HG02759 (cell line): ENCODE results near the gene CPT1B.
"Not testable (repeated sequence)": the region's sequence is repeated elsewhere in the genome, so short reads cannot be mapped to it uniquely, and the experiment has no call there.

ENCODE experiments used
- ATAC-seq: cut with Tn5 transposase; IDR thresholded peaks from one replicate; pipeline ENCODE4 v1.9.1; 2021; ENCODE audit warnings: mild to moderate bottlenecking, moderate library complexity; ENCODE audit not compliant: unreplicated experiment

CPT1B gene

DNA sequence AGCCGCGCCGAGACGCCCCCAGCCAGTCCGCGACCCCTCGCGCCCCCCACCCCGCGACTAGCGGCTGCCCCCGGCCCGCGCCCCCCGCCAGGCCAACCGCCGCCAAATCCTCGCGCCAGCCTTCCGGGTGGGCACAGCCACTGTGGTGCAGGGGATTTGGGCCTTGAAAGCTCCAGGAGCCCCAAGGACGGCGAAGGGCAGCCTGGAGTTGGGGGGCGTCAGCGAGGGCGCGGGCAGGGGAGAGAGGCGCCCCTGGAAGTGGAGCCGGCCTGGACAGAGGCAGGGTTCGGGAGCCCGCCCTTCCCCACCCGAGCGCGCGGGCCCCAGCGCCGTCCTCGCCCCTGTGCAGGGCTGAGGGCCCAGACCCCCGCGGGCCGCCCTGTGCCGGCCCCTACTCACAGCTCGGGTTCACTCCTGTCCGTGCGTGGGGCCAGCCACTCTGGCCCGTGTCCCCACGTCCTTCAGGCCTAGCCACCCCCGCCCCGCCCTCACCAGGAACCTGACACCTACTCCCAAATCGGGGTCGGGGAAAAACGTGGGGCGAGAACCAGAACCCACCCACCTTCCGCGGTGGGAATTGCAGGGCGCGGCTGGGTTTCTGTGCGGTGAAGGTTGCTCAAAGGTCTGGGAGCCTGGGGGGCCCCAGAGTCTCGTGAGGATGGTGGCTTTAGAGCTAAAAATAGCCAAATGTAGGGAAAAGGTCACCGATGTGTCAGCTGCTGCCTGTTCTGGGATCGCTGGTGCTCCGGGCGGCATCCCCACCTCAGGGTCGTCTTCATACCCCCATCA, at the start of gene CPT1B:
CPT1B (minus strand) TSS at position 441 of the 789 bp plus-strand sequence. CDS start 512 bp downstream, outside the sequence.
- no peak for ATAC-seq

DNA sequence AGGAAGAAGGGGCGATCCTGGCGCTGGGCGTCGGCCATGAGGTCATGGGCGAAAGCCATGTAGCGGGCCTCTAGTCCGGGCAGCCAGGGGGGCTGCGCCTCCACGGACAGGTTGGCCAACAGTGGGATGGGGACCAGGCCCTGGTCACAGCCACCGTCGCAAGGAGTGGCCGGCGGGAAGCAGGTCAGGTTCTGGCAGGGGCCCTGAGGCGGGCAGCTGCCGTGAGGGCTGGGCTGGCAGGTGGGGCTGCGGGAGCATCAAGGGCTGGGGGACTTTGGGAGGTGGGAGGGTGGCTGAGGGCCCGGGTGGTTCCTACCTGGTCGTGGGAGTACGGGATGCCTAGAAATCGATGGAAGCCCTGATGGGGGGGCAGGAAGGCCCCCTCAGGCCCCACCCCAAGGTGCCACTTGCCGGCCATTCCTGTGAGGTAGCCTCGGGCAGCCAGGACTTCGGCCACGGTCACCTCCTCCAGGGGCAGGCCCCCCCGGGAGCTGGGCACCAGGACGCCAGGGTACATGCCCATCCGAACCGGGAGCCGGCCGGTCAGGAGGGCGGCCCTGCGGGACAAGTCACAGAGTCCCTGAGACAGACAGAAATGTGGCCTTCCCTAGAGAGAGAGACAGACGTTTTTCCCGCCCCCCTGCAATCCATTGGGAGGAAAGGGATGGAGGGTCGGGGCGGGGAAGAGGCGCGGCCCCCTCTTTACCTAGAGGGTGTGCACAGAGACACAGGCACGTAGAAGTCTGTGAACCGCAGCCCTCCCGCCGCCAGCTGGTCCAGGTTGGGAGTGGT, 48.8 kb upstream of the CPT1B start:
- no peak for ATAC-seq

DNA sequence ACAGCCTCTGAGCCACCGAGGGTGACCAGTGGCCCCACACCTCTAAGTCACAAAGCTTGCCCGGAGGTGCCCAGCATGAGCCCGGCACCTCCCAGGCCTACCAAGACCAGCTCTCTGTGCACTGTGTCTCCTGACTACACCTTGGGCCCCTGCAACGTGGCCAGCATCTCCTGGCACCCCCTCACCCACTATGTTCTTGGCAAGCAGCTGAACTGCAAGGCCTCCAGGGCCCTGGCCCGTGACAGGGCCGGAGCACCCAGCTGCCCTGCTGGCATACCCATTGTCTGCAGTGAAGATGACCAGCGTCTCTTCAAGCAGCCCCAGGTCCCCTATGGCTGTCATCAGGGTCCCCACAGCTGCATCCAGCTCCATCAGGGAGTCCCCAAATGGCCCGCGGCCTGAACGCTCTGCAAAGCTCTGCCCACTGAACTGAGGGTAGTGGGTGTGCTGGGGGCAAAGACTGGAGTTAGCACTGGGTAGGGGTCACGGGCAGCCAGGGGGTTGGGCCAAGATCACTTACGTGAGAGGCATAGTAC, 48.2 kb upstream of the CPT1B start:
- ATAC-seq, result no peak

DNA sequence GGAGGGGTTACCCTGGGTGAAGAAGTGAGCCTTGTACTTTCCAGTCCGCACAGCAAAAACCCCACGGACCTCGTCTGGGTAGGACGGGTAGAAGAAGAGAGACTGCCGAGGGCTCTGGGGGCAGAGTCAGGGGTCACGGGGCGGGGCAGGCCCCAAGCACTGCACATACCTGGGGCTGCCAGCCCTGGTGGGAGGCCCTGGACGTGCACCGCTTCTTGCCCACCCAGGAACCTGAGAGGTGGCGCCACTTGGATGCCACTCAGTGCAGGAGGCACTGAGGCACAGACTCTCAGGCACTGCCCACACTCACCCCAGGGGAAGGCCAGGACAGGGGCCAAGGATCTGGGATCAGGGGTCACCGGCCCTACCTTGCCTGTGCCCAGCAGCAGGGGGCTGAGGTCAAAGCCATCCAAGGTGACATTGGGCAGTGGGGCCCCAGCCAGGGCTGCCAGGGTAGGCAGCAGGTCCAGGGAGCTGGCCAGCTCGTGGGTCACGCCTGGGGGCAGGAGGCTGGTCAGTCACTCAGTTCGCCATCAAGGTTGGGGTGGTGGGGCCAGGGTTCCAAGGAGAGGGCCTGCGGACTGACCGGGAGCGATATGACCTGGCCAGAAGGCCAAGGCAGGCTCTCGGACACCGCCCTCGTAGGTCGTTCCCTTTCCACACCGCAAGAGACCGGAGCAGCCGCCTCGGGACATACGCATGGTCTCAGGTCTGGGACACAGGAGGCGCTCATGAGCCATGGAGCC, 47.5 kb upstream of the CPT1B start:
- ATAC-seq, result no peak

DNA sequence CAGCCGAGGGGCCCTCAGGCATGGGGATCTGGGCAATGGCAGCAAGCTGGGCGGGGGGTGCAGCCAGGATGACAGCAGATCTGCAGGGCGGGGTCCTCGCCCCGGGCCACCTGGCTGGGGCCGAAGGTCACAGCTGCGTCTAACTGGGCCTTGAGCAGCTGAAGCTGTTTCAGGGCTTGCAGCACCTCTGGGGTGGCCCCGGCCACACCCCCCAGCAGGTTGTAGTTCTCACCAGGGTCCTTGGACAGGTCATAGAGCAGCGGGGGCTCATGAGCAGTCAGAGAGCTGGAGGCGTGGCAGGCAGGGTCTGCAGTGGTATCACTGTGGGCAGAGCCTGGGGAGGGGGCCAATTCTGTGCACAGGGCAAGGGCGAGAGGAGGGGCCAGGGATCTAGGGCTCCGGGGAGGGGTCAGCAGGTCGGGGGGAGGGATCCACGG, 46.9 kb upstream of the CPT1B start:
- no peak for ATAC-seq

DNA sequence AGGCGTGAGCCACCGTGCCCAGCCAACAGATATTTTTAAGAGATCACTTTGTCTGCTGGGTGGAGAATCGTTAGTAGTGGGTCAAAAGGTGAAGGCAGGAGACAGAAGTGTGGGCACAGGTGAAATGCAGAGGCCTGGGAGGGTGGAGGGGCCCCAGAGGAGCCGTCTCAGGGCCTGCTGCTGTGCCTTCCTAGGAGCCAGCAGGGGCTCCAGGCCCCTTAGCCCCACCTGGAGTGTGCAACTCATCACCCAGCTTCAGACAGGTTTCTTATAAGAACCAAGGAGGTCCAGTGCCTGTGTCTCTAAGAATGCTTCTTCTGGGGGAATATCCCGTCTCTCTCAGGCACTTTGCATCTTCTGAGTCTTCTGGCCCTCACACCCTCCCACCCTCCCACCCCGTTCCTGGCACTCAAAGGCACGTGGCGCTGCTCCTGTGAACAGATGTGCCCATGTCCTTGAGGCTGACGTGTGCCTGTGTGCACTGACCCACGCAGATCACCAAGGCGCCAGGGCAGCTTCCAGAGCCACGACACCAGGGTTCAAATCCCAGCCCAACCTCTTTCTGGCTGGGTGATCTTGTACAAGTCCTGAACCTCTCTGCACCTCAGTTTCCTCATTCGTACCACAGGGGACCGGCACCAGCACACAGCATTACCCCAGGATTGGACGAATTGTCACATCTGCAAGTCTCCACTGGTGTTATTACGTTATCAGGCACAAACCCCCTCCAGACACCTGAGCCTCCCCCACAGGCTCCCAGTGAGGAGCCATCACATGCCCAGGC, 46.3 kb upstream of the CPT1B start:
- ATAC-seq, result no peak

DNA sequence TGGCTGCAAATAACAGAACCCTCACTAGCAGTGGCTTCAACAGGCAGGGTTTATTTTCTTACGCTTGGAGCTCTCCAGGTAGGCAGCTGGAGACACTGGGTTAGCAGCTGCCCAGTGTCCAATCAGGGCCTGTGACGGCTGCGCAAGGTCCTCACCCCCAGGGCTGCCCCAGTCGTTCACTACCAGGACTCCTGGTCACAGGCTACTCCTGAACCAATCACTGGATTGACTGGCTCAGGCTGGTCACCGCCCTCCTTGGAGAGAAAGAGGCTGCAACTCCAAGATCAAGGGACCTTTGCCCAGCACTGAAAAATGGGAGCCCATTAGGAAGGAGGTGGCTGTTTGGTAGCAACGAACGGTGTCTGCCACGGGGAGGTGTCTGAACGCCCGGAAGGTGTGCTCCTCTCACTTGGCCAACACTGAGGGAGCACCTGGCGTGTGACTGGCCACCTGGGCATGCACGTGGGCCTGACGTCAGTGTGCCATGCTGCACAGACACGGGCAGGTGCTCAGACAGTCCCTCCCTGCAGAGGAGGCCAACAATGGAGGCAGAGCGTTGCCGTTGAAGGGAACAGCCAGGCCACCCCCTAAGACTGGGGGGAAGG, 44.6 kb upstream of the CPT1B start:
- ATAC-seq, result no peak

DNA sequence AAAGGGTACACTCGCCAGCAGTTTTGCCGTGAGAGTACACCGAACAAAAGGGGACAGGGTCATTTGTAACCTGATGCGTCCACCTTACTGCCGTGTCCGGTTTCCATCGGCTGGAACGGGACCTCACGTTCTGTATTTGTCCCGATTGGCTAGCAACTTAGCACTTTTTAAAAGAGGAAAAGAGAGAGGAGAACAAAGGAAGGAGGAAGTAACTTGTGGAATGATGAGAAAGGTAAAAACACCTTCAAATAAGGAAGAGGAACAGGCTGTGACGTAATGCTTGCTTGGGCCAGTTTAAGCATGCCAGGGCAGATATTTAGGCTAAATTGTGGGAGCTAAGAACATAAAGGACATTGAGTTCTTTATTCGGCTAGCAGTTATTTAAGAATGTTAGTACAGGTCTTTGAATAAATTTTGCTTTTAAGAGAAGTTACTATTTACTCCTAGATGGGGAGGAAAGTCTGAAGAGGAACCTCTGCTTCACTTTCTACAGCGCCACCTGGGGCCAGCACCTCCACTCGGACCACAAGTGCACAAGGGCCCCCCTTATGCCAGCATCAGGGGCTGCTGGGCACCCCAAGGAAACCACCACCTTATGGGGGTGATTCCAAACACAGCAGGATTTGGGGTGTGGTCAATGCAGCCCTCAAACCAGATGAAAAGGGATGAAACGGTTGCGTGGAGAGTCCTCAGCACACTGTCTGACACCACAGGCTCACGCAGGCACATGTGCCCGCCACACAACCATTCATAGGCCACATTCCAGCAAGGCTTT, 43.9 kb upstream of the CPT1B start:
- ATAC-seq, result no peak

DNA sequence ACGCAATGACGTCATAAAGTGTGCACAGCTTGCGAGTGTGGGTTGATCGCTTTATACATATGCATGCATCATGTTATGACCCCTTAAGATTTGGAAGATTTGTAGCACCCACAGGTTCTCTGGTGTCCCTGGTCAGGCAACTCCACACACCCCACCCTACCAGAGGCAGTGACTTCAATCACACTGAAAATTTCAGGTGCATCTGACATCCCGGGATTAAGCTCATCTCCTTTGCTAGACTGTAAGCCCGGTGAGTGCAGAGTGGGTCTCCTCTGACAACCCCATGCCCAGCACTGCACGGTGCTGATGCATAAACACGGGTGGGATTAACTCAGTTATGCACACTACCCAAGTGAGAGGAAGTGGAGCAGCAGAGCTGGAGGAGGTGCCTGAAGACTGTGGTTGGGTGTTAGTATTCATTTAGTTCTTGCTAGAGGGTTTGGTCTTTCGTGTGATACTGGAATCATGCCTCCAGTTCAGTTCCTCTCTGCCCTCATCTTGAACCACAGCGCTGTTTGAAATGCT, 43.2 kb upstream of the CPT1B start:
- peak; percentile 41 for ATAC-seq

DNA sequence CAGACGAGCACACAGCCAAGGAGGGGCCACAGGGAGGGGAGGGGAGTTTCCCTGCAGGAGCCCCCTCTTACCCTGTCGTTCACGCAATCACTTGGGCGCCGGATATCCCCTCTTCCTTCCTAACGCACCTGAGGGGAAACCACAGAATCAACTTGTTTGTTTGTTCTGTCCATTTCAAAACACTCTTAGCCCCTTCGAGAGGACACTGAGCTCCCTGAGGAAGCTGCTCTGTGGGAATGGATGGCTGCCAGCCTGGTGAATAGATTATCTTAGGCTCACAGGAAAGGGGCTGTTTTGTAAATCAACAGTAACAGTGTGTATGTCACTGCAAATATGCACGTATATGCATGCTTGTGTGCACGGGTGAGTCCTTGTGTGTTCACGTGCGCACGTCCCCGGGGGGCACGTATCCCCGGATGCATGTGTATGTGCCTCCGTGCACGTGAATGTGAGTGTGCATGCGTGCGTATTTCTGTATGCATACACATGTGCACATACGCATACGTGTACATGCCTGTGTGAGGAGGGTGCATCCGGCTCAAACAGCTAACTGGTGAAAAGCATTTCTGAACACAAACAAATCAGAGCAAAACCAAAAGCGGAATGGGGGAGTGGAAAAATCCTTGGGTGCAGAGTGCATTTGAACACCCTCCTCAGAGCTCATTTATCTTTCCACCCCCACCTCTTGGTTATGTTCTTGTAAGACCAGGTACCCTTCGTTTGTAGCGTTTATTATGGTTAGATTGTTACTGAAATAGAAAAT, 42.5 kb upstream of the CPT1B start:
- peak; percentile 64 for ATAC-seq

DNA sequence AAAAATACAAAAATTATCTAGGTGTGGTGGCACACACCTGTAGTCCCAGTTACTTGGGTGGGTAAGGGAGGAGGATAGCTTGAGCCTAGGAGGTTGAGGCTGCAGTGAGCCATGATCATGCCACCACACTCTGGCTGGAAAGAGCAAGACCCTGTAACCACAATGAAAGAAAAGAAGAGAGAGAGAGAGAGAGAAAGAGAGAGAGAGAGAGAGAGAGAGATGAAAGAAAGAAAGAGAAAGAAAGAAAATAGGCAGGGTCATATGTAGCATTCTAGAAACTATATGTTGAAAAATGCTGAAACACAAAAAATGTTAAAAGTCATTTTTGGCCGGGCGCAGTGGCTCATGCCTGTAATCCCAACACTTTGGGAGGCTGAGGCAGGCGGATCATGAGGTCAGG, 36.1 kb upstream of the CPT1B start:
- ATAC-seq, result not testable (repeated sequence)

DNA sequence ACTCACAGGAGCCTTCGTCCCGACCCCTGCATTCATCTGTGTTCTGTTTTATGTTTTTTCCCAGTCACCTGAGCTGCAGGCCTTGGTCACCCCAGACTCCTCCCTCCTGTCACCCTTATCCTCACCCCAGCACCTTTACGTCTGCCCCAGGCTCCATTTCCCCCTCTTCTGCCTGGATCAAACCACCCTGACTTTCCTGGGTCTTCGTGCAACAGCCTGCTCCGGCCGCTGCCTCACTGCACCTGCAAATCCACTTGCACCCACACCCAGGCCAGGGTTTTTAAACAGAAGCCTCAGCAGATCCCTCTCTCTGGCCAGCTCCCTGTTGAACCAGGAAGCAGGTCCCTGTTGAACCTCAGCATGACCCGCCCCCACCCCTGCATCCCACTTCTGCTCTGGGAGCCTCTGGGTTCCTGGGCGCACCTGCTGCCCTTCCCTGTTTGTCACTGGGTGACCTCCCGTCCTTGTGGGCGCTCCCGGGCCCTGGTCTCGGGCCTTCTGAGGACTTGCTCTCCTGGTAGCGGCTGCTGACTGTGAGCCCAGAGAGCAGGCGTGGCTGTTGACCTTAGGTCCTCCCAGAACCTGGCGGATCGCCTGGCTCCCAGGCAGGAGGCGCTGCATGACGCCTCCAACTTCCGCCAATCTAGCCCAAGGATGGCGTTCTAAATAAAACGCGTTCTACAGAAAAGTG, 35.2 kb upstream of the CPT1B start:
- no peak for ATAC-seq

DNA sequence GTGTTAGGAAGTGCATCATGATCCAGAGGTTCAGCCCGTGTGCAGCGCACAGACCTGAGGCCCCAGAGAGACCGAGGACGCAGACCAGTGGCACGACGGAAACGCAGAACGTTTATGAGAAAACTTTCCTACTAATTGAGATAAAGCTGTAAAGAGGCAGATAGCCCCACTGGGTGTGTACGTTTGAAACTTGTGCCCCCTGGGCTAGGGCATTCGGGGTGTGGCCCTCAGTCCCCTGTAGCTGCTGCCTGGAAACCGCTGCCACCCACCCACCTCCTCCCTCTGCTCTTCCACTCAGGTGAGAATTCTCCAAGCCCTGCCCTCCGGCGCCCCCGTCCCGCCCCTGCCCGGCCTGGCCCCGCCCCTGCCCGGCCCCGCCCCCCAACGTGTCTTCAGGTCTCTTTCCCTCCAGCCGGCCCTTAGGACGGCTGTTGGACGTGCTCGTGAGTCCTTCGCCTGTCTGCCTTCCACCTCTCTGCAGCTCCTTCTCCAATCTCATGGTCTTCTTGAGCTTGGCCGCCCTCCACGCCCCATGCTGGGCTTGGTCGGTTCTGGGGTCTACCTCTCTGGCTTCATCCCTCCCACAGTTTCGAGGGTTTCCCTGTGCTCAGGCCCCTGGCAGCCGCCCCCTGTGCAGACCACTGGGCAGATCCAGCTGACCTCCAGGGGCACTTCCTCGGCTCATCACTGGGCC, 34.4 kb upstream of the CPT1B start:
- ATAC-seq, result no peak

DNA sequence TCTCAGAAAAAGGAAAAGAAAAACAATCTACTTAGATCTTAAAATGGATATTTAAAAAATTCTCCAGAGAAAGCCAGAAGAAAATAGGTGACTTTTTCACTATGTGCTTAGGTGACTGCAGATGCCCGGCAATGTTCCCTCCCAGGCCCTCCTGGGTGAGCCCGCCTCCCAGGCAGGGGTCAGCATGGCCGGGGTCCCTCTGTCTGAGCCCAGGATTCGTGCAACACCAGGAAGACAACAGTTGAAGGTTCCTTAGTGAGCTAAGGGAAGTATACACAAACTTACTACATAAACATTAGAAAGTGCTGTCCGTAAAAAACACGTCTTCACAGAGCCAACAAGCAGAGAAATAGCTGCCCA, 33.9 kb upstream of the CPT1B start:
- ATAC-seq, result no peak

DNA sequence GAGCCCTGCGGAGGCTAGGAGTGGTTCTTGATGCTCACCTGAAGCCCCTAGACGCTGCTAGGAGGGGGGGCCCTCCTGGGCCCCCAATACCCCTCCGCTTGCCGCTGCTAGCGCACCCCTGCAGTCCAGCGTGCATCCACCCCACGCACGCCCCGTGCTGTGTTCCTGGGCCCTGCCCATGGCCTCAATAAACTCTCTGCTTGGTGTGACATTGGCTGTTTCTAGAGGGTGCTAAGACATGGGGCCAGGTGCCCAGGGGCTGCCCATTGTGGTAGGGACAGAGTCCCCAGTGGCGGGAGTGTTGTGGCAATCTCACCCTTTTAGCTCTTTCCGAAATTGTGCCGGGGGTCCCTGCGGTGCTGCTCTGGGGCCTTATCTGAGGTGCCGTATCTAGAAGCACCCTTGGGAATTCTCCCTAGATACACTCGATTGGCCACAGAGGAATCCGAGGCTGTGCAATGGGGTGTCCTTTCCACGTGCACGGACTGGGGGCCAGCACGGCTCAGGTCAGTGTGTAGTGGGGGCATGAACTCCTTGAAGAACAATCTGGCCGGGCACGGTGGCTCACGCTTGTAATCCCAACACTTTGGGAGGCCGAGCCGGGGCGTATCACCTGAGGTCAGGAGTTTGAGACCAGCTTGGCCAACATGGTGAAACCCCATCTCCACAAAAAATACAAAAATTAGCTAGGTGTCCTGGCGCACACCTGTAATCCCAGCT, 33.3 kb upstream of the CPT1B start:
- ATAC-seq, result no peak

DNA sequence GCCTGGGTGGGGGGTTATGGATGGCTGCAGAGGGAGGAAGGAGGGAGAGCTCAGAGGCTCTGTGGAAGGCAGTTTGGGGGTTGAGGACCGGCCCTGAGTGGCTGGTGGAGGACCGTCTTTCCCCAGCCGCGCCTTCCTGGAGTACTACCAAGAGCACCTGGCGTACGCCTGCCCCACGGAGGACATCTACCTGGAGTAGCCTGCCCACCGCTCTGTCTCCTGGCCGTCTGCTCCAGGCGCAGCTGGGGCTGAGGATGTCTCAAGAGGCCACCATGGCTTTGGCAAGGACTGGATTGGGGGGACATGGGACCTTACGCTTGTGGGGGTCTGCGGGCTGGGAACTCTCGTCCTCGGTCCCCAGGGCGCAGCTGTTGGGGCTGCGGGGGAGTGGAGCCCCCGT, 32.4 kb upstream of the CPT1B start:
- no peak for ATAC-seq

DNA sequence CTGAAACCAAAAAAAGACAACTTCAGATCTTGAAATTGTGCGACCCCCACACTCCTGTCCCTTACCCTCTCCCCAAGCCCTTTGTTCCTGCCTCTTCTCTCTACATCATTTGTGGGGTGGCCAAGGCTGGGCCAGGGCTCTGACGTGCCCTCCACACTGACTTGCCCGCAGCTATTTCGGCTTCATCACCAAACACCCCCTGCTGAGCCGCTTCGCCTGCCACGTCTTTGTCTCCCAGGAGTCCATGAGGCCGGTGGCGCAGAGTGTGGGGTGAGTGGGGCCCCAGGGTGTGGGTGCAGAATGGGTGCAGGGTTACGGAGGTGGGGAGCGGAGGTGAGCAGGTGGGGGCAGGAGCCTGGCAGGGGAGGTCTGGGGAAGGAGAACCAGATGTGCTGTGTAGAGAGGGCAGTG, 31.8 kb upstream of the CPT1B start:
- no peak for ATAC-seq
